ENCODE results near the gene OLAH. TPM values are rescaled to one million over a fixed set of nuclear protein-coding genes. Genes with fewer than 3 reads are reported as not detected.
A peak's percentile ranks its signal among the peaks of the same experiment; 100 is the strongest.

OLAH gene
- total RNA-seq, 1 experiment from 2014 or later = not detected

- TF ChIP-seq E2F4 (CRISPR knock-in tag; IDR thresholded peaks at IDR 0.05; ENCODE audit: borderline replicate concordance, low read depth) (0 out of 2 replicates have a peak, but pooled peaks have one; percentile 50), FOXK1 (CRISPR knock-in tag; IDR thresholded peaks at IDR 0.05) (peak; percentile 91), CBFB (CRISPR knock-in tag; IDR thresholded peaks at IDR 0.05; ENCODE audit: low read depth) (no peak), ZNF121 (CRISPR knock-in tag; IDR thresholded peaks at IDR 0.05) (peak; percentile 1; the same call in 1 of the 2 replicates), FOXP1 (CRISPR knock-in tag; IDR thresholded peaks at IDR 0.05; ENCODE audit: borderline replicate concordance) (peak; percentile 80), E2F5 (CRISPR knock-in tag; IDR thresholded peaks at IDR 0.05) (no peak), ESRRA (CRISPR knock-in tag; IDR thresholded peaks at IDR 0.05; ENCODE audit: borderline replicate concordance) (0 out of 2 replicates have a peak, but pooled peaks have one; percentile 44), ETV6 (CRISPR knock-in tag; IDR thresholded peaks at IDR 0.05) (peak; percentile 64; the same call in 1 of the 2 replicates), ZNF396 (CRISPR knock-in tag; IDR thresholded peaks at IDR 0.05; ENCODE audit: borderline replicate concordance) (no peak), NFE2L1 (CRISPR knock-in tag; IDR thresholded peaks at IDR 0.05) (peak; percentile 69), FOXP4 (CRISPR knock-in tag; IDR thresholded peaks at IDR 0.05) (peak; percentile 82; the same call in 1 of the 2 replicates), IRF2 (CRISPR knock-in tag; IDR thresholded peaks at IDR 0.05; ENCODE audit: borderline replicate concordance, low read depth) (no peak), RELA (CRISPR knock-in tag; IDR thresholded peaks at IDR 0.05; ENCODE audit: borderline replicate concordance) (0 out of 2 replicates have a peak, but pooled peaks have one; percentile 63), ZNF219 (CRISPR knock-in tag; IDR thresholded peaks at IDR 0.05; ENCODE audit: borderline replicate concordance) (no peak), NFATC4 (CRISPR knock-in tag; IDR thresholded peaks at IDR 0.05) (no peak), JUN (CRISPR knock-in tag; IDR thresholded peaks at IDR 0.05) (no peak), ZNF263 (CRISPR knock-in tag; IDR thresholded peaks at IDR 0.05; ENCODE audit: low read depth) (peak; percentile 89), TCF7 (CRISPR knock-in tag; IDR thresholded peaks at IDR 0.05; ENCODE audit: low read depth) (peak; percentile 59; the same call in 1 of the 2 replicates), E2F1 (CRISPR knock-in tag; IDR thresholded peaks at IDR 0.05) (peak; percentile 76; the same call in 1 of the 2 replicates), ZBTB43 (CRISPR knock-in tag; IDR thresholded peaks at IDR 0.05) (peak; percentile 52; the same call in 1 of the 2 replicates), CREB1 (CRISPR knock-in tag; IDR thresholded peaks at IDR 0.05) (0 out of 2 replicates have a peak, but pooled peaks have one; percentile 54), NFYB (CRISPR knock-in tag; conservative IDR thresholded peaks at IDR 0.05; ENCODE audit: low read depth) (peak; percentile 89), EMX1 (CRISPR knock-in tag; IDR thresholded peaks at IDR 0.05) (no peak), IRF1 (CRISPR knock-in tag; IDR thresholded peaks at IDR 0.05) (no peak), ZNF425 (CRISPR knock-in tag; conservative IDR thresholded peaks at IDR 0.05) (no peak), SMAD4 (CRISPR knock-in tag; IDR thresholded peaks at IDR 0.05) (no peak), KAT7 (CRISPR knock-in tag; IDR thresholded peaks at IDR 0.05; ENCODE audit: borderline replicate concordance) (0 out of 2 replicates have a peak, but pooled peaks have one; percentile 21), SMAD3 (CRISPR knock-in tag; IDR thresholded peaks at IDR 0.05; ENCODE audit: borderline replicate concordance) (0 out of 2 replicates have a peak, but pooled peaks have one; percentile 20), ATF3 (CRISPR knock-in tag; conservative IDR thresholded peaks at IDR 0.05) (no peak)
These were observed 44.9 kb downstream of the OLAH start, which contains the start of gene ACBD7 (continued) for GRCh38 chr10:15088428-15089261.
